GM03348 (cell line): ENCODE measurements around the gene RGMA.
"Not testable (repeated sequence)": the region's sequence is repeated elsewhere in the genome, so short reads cannot be mapped to it uniquely, and the experiment has no call there.

Experiments
- DNase-seq: peaks from one replicate; pipeline ENCODE4 v3.0.0; 2012; ENCODE audit warnings: low spot score

RGMA gene

GRCh38 chr15:93066834-93067648 is 22.0 kb downstream of the RGMA start:
- DNase-seq, result no peak

- no peak for DNase-seq
These were observed 22.8 kb downstream of the RGMA start for GRCh38 chr15:93066224-93066681.

GRCh38 chr15:93065641-93066045 is 23.4 kb downstream of the RGMA start:
- no peak for DNase-seq

GRCh38 chr15:93063796-93064690 is 25.0 kb downstream of the RGMA start:
- no peak for DNase-seq

- DNase-seq, result no peak
These were observed 25.7 kb downstream of the RGMA start for GRCh38 chr15:93063262-93063671.

- DNase-seq, result not testable (repeated sequence)
These were observed 26.3 kb downstream of the RGMA start for GRCh38 chr15:93062628-93063261.

GRCh38 chr15:93060336-93061248 is 28.4 kb downstream of the RGMA start:
- DNase-seq, result no peak

GRCh38 chr15:93059442-93059841 is 29.6 kb downstream of the RGMA start:
- DNase-seq, result no peak

- no peak for DNase-seq
These were observed 30.0 kb downstream of the RGMA start for GRCh38 chr15:93058904-93059427.

GRCh38 chr15:93058128-93058527 is 30.9 kb downstream of the RGMA start:
- DNase-seq, result no peak

- no peak for DNase-seq
These were observed 31.4 kb downstream of the RGMA start for GRCh38 chr15:93057618-93058017.

- DNase-seq, result no peak
These were observed 32.2 kb downstream of the RGMA start for GRCh38 chr15:93056836-93057235.

- no peak for DNase-seq
These were observed 33.8 kb downstream of the RGMA start for GRCh38 chr15:93055211-93055610.

GRCh38 chr15:93052090-93052879 is 36.7 kb downstream of the RGMA start:
- no peak for DNase-seq

GRCh38 chr15:93051236-93052089 is 37.5 kb downstream of the RGMA start:
- DNase-seq, result no peak

- no peak for DNase-seq
These were observed 38.4 kb downstream of the RGMA start for GRCh38 chr15:93050648-93051047.

- DNase-seq, result no peak
These were observed 39.0 kb downstream of the RGMA start for GRCh38 chr15:93049914-93050578.

GRCh38 chr15:93049233-93049632 is 39.8 kb downstream of the RGMA start:
- DNase-seq, result no peak

GRCh38 chr15:93048759-93049161 is 40.3 kb downstream of the RGMA start:
- peak; percentile 54 for DNase-seq
